EL (cell line): ENCODE measurements around the gene CMA1.

Experiments
- DNase-seq: peaks from one replicate; pipeline ENCODE4 v3.0.0-alpha.2; 2016

CMA1 gene

GRCh38 chr14:24465368-24465767 lies 42.7 kb downstream of the CMA1 start:
- DNase-seq, result no peak

DNA sequence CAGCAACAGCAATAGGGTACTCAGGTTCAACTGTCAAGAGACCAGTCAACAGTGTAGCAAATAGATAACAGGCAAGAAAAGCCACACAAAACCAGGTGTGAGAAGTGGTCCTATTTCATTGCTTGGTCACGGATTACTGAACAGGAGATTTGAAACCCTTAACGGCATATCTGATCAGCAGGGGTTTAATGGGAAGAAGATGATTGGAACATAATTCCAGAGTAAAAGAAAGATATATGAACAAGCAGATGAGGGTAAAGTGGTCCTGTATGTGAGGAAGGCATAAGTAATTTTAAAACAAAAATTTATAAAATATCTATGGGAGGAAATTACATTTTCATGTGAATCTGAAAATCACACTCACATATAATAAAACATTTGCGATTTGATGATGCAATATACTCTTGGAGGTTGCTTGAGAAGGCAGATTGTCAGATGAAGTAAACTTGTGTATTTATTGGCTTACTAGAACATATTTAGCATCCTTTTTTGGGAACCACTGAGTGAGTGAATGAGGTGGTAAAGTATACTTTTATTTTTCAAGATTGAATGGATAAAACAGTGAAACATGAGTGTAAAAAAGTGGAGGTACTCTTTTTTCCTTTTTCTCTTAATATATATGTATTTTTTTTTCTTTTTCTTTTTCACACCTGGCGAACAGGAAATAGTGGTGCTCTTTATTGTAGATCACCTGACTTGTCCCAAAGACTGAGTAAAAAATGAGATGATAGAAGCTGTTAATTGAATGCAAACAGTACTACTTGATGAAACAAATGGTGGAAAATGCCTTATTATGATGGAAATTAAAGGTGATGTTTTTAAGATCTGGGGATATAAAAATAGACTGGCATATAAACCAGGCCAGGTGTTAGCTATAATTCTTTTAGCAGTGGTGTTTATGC lies 43.9 kb downstream of the CMA1 start:
- DNase-seq, result no peak

GRCh38 chr14:24463017-24463883 lies 44.8 kb downstream of the CMA1 start:
- DNase-seq, result no peak

GRCh38 chr14:24461336-24461735 lies 46.7 kb downstream of the CMA1 start:
- no peak for DNase-seq

DNA sequence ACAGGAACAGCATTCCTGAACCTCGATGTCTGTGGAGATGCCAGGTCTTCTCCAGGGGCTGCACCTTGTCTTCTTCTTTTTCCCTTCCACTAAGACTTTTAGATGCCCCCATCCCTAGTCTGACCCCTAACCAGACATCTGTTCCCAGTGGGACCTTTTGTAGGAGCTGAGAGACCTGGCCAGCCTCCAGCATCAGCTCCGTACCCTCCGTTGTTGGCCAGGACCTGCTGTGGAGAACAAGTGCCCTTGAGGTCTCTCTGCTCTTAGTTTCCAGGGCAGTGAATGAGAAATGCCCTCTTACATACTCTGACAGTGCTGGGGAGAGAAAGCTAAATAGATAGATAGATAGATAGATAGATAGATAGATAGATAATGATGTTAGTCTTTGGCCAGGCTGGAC lies 48.7 kb downstream of the CMA1 start:
- DNase-seq, result no peak

DNA sequence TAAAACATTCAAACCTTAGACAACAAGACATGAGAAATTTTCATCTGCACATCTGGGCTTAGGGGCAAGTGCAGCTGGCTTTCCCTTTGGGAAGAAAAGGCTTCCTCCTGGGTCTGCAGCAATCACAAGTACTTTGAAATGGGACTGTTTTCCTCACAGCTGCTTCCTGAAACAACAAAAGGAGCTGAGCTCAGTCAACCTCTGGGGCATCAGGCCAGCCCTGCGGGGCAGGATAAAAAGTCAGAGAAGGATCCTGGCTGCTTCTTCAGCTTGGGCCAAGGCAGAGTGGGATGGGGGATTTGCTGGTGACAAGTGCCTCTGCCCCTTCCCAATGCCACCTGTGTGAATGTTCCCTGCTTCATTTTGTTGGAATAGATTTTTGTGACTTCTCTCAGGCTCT lies 49.3 kb downstream of the CMA1 start:
- DNase-seq, result no peak

DNA sequence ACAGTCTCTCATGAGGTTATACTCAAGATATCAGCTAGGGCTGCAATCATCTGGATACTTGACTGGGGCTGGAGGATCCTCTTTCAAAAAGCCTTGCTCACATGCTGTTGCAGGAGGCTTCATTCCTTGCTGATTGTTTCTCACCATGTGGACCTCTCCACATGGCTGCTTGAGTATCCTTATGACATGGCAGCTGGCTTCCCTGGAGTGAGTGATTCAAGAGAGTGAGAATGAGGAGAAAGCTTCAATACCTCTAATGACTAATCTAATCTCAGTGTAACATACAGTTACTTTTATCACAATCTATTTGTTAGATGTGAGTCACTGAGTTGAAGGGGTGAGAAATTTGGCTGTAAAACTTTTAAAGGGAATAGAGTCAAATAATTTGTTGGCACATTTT lies 51.1 kb downstream of the CMA1 start:
- no peak for DNase-seq
